Measurements from ENCODE around the gene CBX3.
"Not testable (repeated sequence)": the region's sequence is repeated elsewhere in the genome, so short reads cannot be mapped to it uniquely, and the experiment has no call there.

Gene CBX3

GRCh38 chr7:26170663-26171062 is 30.9 kb upstream of the CBX3 start:
- DNase-seq (ENCODE audit: low spot score), result no peak

- DNase-seq (ENCODE audit: low spot score), result no peak
Observed at GRCh38 chr7:26171601-26172000, 29.9 kb upstream of the CBX3 start.

GRCh38 chr7:26172048-26172447 is 29.5 kb upstream of the CBX3 start:
- DNase-seq (ENCODE audit: low spot score), result no peak

GRCh38 chr7:26175903-26176302 is 25.6 kb upstream of the CBX3 start:
- not testable (repeated sequence) for DNase-seq (ENCODE audit: low spot score)

GRCh38 chr7:26176696-26177095 is 24.8 kb upstream of the CBX3 start:
- not testable (repeated sequence) for DNase-seq (ENCODE audit: low spot score)

GRCh38 chr7:26177269-26177668 is 24.3 kb upstream of the CBX3 start:
- not testable (repeated sequence) for DNase-seq (ENCODE audit: low spot score)

GRCh38 chr7:26178272-26178960 is 23.1 kb upstream of the CBX3 start:
- no peak for DNase-seq (ENCODE audit: low spot score)

- DNase-seq (ENCODE audit: low spot score), result no peak
Observed at GRCh38 chr7:26179422-26179821, 22.1 kb upstream of the CBX3 start.

- DNase-seq (ENCODE audit: low spot score), result no peak
Observed at GRCh38 chr7:26179826-26180497, 21.6 kb upstream of the CBX3 start.

GRCh38 chr7:26180792-26181198 is 20.8 kb upstream of the CBX3 start:
- no peak for DNase-seq (ENCODE audit: low spot score)

GRCh38 chr7:26181474-26182227 is 19.9 kb upstream of the CBX3 start:
- no peak for DNase-seq (ENCODE audit: low spot score)

- no peak for DNase-seq (ENCODE audit: low spot score)
Observed at GRCh38 chr7:26182283-26182682, 19.3 kb upstream of the CBX3 start.

- no peak for DNase-seq (ENCODE audit: low spot score)
Observed at GRCh38 chr7:26182706-26183105, 18.8 kb upstream of the CBX3 start.

- no peak for DNase-seq (ENCODE audit: low spot score)
Observed at GRCh38 chr7:26183545-26184280, 17.8 kb upstream of the CBX3 start.

- not testable (repeated sequence) for DNase-seq (ENCODE audit: low spot score)
Observed at GRCh38 chr7:26184281-26185101, 17.1 kb upstream of the CBX3 start.

GRCh38 chr7:26185131-26185843 is 16.3 kb upstream of the CBX3 start:
- no peak for DNase-seq (ENCODE audit: low spot score)

- no peak for DNase-seq (ENCODE audit: low spot score)
Observed at GRCh38 chr7:26185844-26186180, 15.7 kb upstream of the CBX3 start.

GRCh38 chr7:26186364-26187311 is 14.9 kb upstream of the CBX3 start:
- no peak for DNase-seq (ENCODE audit: low spot score)

- no peak for DNase-seq (ENCODE audit: low spot score)
Observed at GRCh38 chr7:26187380-26188205, 14.0 kb upstream of the CBX3 start.

Data from globus pallidus (tissue), 1 donor.